Thymus (tissue), 11 donors: ENCODE results near the gene CANX. TPM values are rescaled to one million over a fixed set of nuclear protein-coding genes. Genes with fewer than 3 reads are reported as not detected.

ENCODE experiments used
- DNase-seq, 9 donors: peaks; one replicate each; pipeline ENCODE4 v3.0.0-alpha.2; 2013; ENCODE audit warnings: low spot score in 9 of 9, low read depth in 6 of 9, missing footprints in 1 of 9
- H3K27ac ChIP-seq, 2 donors: one replicate each; pipeline ENCODE4 v1.5.1; 2013; ENCODE audit warnings: control low read depth in 1 of 2, low read depth in 1 of 2, low read length in 1 of 2, mild to moderate bottlenecking in 1 of 2, moderate library complexity in 1 of 2
- H3K27me3 ChIP-seq, 2 donors: one replicate each; pipeline ENCODE4 v1.5.1; 2013; ENCODE audit warnings: low read length in 1 of 2; ENCODE audit not compliant: control insufficient read depth in 2 of 2, insufficient read depth in 1 of 2
- H3K36me3 ChIP-seq, 2 donors: one replicate each; pipeline ENCODE4 v1.5.1; 2013; ENCODE audit warnings: low read length in 1 of 2, mild to moderate bottlenecking in 1 of 2, moderate library complexity in 1 of 2; ENCODE audit not compliant: control insufficient read depth in 2 of 2, insufficient read depth in 2 of 2
- H3K4me1 ChIP-seq, 2 donors: one replicate each; pipeline ENCODE4 v1.5.1; 2013; ENCODE audit warnings: low read length in 2 of 2; ENCODE audit not compliant: control insufficient read depth in 2 of 2, insufficient read depth in 2 of 2
- H3K4me3 ChIP-seq, 2 donors: one replicate each; pipeline ENCODE4 v1.5.1; 2013; ENCODE audit warnings: low read length in 2 of 2, control low read depth in 1 of 2, mild to moderate bottlenecking in 1 of 2
- H3K9me3 ChIP-seq, 2 donors: one replicate each; pipeline ENCODE4 v1.5.1; 2013; ENCODE audit warnings: low read length in 1 of 2, mild to moderate bottlenecking in 1 of 2; ENCODE audit not compliant: control insufficient read depth in 2 of 2, insufficient read depth in 1 of 2
- WGBS: extraction: QIAGEN DNeasy Blood & Tissue Kit; methylation state at CpG from one replicate; pipeline ENCODE4 v1.1.7; 2013; 5-methylcytosine and 5-hydroxymethylcytosine counted together
- polyA plus RNA-seq: library from polyadenylated mRNA; stranded (reverse); fragments of 200-250 nt; gene quantifications from one replicate; pipeline ENCODE4 v1.2.3, GENCODE V29; 2013
- total RNA-seq: library from RNA; stranded (reverse); fragments of 120-200 nt; gene quantifications from one replicate; pipeline ENCODE4 v1.2.4, GENCODE V29; 2013
- donor health status: healthy.

The CANX gene
- total and polyA plus RNA-seq, 2 donors, result 86.1 to 173 TPM

DNA sequence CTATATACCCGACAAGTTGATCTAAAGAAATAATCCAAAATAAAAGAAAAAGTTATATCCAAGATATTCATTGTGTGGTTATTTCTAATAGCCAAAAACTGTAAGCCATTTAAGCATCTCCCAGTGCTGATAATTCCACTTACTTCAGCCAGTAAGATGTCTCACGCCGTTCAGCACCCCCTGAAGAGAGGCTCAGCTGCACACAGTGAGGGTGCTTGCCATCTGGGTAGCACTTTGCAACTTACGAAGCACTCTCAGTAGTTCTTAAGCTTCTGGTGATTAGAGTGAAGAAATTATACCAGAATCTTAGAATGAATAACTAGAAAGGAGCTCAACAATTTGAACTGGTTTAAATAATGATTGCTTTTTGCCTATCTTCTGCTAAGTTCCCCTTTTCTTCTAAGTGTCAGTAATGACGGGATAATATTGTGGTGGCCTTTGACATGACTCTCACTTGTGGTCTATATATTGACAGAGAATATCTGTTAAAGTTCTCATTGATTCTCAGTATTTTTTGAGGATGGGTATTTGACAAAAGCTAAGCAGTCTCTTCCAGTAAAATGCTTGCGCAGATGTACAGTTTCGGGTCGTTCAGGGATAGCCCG is 68.8 kb downstream of the CANX start:
- Histone ChIP-seq H3K27ac (no peak overlapping the region), H3K4me1 (peaks cover 0 to 8% of the 10 kb centered on the region in 2 donors), H3K4me3 (no peak overlapping the region), H3K9me3 (no peaks in the 10 kb centered on the region), H3K36me3 (peaks cover 72% of the 10 kb centered on the region in 2 donors), H3K27me3 (no peaks in the 10 kb centered on the region)
- 99% methylated on average over 9 of the region's 9 CpGs for WGBS
- DNase-seq, result no peak

GRCh38 chr5:179768326-179769085 is 69.7 kb downstream of the CANX start:
- no peak overlapping the region for H3K4me3 ChIP-seq
- H3K36me3 ChIP-seq, result peaks cover 77 to 81% of the 10 kb centered on the region in 2 donors
- H3K27ac ChIP-seq, result no peak overlapping the region
- H3K27me3 ChIP-seq, result no peaks in the 10 kb centered on the region
- peaks cover 0 to under 1% of the 10 kb centered on the region in 2 donors for H3K4me1 ChIP-seq
- DNase-seq, result no peak
- WGBS, result 94% methylated on average over 18 of the region's 18 CpGs
- no peaks in the 10 kb centered on the region for H3K9me3 ChIP-seq

DNA sequence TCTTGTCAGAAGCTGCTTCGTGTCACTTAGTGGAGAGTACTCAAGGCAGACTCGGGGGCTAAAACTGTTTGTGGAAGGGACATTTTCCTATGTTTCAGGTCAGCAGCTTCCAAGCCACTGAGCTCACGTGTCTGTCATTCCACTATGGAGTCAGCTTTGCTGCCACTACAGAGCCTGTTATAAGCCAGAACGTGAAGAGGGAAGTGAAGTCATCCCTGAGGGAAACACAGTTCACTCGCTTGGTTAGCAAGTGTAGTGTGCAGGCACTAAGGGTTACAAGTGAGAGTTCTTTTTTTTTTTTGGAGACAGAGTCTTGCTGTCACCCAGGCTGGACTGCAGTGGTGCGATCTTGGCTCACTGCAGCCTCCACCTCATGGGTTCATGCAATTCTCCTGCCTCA is 70.5 kb downstream of the CANX start:
- H3K36me3 ChIP-seq, result peaks cover 82 to 89% of the 10 kb centered on the region in 2 donors
- H3K4me3 ChIP-seq, result no peak overlapping the region
- H3K27ac ChIP-seq, result no peak overlapping the region
- H3K27me3 ChIP-seq, result no peaks in the 10 kb centered on the region
- 96% methylated on average over 6 of the region's 6 CpGs for WGBS
- H3K4me1 ChIP-seq, result no peaks in the 10 kb centered on the region
- H3K9me3 ChIP-seq, result no peaks in the 10 kb centered on the region
- no peak for DNase-seq

GRCh38 chr5:179769796-179770195 is 71.0 kb downstream of the CANX start:
- no peak for DNase-seq
- Histone ChIP-seq H3K27ac (no peak overlapping the region), H3K27me3 (no peaks in the 10 kb centered on the region), H3K9me3 (no peaks in the 10 kb centered on the region), H3K4me3 (no peak overlapping the region), H3K4me1 (no peaks in the 10 kb centered on the region), H3K36me3 (peaks cover 87 to 94% of the 10 kb centered on the region in 2 donors)
- 90% methylated on average over 5 of the region's 5 CpGs for WGBS

DNA sequence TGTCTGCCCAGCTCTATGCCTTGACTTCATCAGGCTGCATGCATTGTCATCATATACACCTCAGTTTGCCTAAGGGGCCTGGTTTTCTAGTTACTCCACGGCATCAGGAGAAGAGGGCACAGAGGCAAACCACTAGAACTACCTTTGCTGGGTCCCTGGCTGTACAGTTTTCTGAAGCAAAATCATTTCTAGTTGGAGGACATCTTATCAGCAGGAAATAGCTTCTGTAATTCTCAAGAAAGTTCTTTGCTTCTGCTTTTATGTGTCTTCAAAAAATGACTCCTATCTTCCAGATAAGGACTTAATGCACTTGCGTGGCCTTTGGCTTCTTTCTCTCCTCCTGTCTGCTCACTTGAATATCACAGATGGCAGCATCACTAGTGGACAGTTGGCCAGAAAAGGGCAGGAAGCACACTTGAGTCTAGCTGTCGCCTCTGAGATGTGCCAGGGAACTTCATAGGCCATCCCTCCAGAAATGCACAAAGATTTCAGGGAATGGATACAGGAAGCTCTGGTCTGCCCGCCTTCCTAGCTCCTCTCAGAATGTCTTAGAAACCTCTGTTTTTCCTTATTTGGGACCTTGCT is 72.6 kb downstream of the CANX start:
- Histone ChIP-seq H3K27ac (no peak overlapping the region), H3K4me1 (no peaks in the 10 kb centered on the region), H3K9me3 (no peaks in the 10 kb centered on the region), H3K36me3 (peaks cover 88 to 93% of the 10 kb centered on the region in 2 donors), H3K27me3 (no peaks in the 10 kb centered on the region), H3K4me3 (no peak overlapping the region)
- no peak for DNase-seq
- 94% methylated on average over 4 of the region's 4 CpGs for WGBS

- H3K27ac ChIP-seq, result no peak overlapping the region
- H3K4me1 ChIP-seq, result no peaks in the 10 kb centered on the region
- DNase-seq, result no peak
- H3K9me3 ChIP-seq, result no peaks in the 10 kb centered on the region
- 98% methylated on average over 6 of the region's 6 CpGs for WGBS
- H3K27me3 ChIP-seq, result no peaks in the 10 kb centered on the region
- H3K4me3 ChIP-seq, result no peak overlapping the region
- peaks cover 85 to 92% of the 10 kb centered on the region in 2 donors for H3K36me3 ChIP-seq
Measured at GRCh38 chr5:179772351-179772750, 73.6 kb downstream of the CANX start.

GRCh38 chr5:179773686-179774040 is 74.9 kb downstream of the CANX start:
- Histone ChIP-seq H3K9me3 (no peaks in the 10 kb centered on the region), H3K27ac (no peak overlapping the region), H3K36me3 (peaks cover 87 to 88% of the 10 kb centered on the region in 2 donors), H3K27me3 (no peaks in the 10 kb centered on the region), H3K4me1 (no peaks in the 10 kb centered on the region), H3K4me3 (no peak overlapping the region)
- over 99% methylated on average over 9 of the region's 9 CpGs for WGBS
- DNase-seq, result no peak

DNA sequence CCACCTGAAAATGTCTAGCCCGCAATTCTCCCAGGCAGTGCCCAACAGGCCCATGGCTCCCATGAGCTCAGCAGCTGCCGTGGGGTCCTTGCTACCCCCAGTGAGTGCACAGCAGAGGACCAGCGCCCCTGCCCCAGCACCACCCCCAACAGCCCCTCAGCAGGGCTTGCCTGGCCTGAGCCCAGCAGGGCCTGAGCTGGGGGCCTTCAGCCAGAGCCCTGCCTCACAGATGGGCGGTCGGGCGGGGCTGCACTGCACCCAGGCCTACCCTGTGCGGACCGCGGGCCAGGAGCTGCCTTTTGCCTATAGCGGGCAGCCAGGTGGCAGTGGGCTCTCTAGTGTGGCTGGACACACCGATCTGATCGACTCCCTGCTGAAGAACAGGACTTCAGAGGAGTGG is 75.7 kb downstream of the CANX start:
- Histone ChIP-seq H3K9me3 (no peaks in the 10 kb centered on the region), H3K4me3 (no peak overlapping the region), H3K4me1 (no peaks in the 10 kb centered on the region), H3K27ac (no peak overlapping the region), H3K27me3 (no peaks in the 10 kb centered on the region), H3K36me3 (peaks cover 82 to 86% of the 10 kb centered on the region in 2 donors)
- no peak for DNase-seq
- over 99% methylated on average over 12 of the region's 12 CpGs for WGBS

- no peak for DNase-seq
- Histone ChIP-seq H3K4me3 (no peak overlapping the region), H3K9me3 (no peaks in the 10 kb centered on the region), H3K36me3 (peaks cover 72 to 79% of the 10 kb centered on the region in 2 donors), H3K27me3 (no peaks in the 10 kb centered on the region), H3K27ac (no peak overlapping the region), H3K4me1 (no peaks in the 10 kb centered on the region)
- WGBS, result 94% methylated on average over 11 of the region's 11 CpGs
Measured at GRCh38 chr5:179776411-179776938, 77.7 kb downstream of the CANX start.
